ENCODE measurements around the gene GJB2.

GJB2 gene

GRCh38 chr13:20193907-20194631 is 1.3 kb upstream of the GJB2 start:
- in situ Hi-C loops (cut with HindIII; ENCODE audit: low pct_ligation_motif_present, low pct_unique_long_range_greater_than_20kb, low sequenced_read_pairs) = no loop called here
- DNase-seq = no peak

- in situ Hi-C loops (cut with HindIII; ENCODE audit: low pct_ligation_motif_present, low pct_unique_long_range_greater_than_20kb, low sequenced_read_pairs) = no loop called here
Measured at GRCh38 chr13:20193162-20193906, 596 bp upstream of the GJB2 start.

GRCh38 chr13:20192158-20192835 is 441 bp downstream of the GJB2 start:
- peak; percentile 27 for DNase-seq
- in situ Hi-C loops (cut with HindIII; ENCODE audit: low pct_ligation_motif_present, low pct_unique_long_range_greater_than_20kb, low sequenced_read_pairs) = no loop called here

More at GRCh38 chr13:20193162-20193906, 596 bp upstream of the GJB2 start:
- no peak for DNase-seq

- in situ Hi-C loops (cut with HindIII; ENCODE audit: low pct_ligation_motif_present, low pct_unique_long_range_greater_than_20kb, low sequenced_read_pairs) = no loop called here
Measured at GRCh38 chr13:20191311-20192157, 1.2 kb downstream of the GJB2 start.

GRCh38 chr13:20190481-20191310 is 2.0 kb downstream of the GJB2 start:
- peak; percentile 57 for DNase-seq
- in situ Hi-C loops (cut with HindIII; ENCODE audit: low pct_ligation_motif_present, low pct_unique_long_range_greater_than_20kb, low sequenced_read_pairs) = no loop called here

More at GRCh38 chr13:20191311-20192157, 1.2 kb downstream of the GJB2 start:
- peak; percentile 42 for DNase-seq

- in situ Hi-C loops (cut with HindIII; ENCODE audit: low pct_ligation_motif_present, low pct_unique_long_range_greater_than_20kb, low sequenced_read_pairs) = no loop called here
- DNase-seq = no peak
Measured at GRCh38 chr13:20190076-20190475, 2.7 kb downstream of the GJB2 start.

- DNase-seq = no peak
- in situ Hi-C loops (cut with HindIII; ENCODE audit: low pct_ligation_motif_present, low pct_unique_long_range_greater_than_20kb, low sequenced_read_pairs) = no loop called here
Measured at GRCh38 chr13:20188667-20189553, 3.8 kb downstream of the GJB2 start.

- in situ Hi-C loops (cut with HindIII; ENCODE audit: low pct_ligation_motif_present, low pct_unique_long_range_greater_than_20kb, low sequenced_read_pairs) = no loop called here
- no peak for DNase-seq
Measured at GRCh38 chr13:20186771-20187170, 6.0 kb downstream of the GJB2 start.

GRCh38 chr13:20185366-20186056 is 7.2 kb downstream of the GJB2 start:
- DNase-seq = no peak
- in situ Hi-C loops (cut with HindIII; ENCODE audit: low pct_ligation_motif_present, low pct_unique_long_range_greater_than_20kb, low sequenced_read_pairs) = no loop called here

- peak; percentile 70 for DNase-seq
- in situ Hi-C loops (cut with HindIII; ENCODE audit: low pct_ligation_motif_present, low pct_unique_long_range_greater_than_20kb, low sequenced_read_pairs) = no loop called here
Measured at GRCh38 chr13:20182231-20182846, 10.4 kb downstream of the GJB2 start.

- in situ Hi-C loops (cut with HindIII; ENCODE audit: low pct_ligation_motif_present, low pct_unique_long_range_greater_than_20kb, low sequenced_read_pairs) = no loop called here
- no peak for DNase-seq
Measured at GRCh38 chr13:20181188-20181587, 11.6 kb downstream of the GJB2 start.

GRCh38 chr13:20178156-20178555 is 14.6 kb downstream of the GJB2 start:
- no peak for DNase-seq
- in situ Hi-C loops (cut with HindIII; ENCODE audit: low pct_ligation_motif_present, low pct_unique_long_range_greater_than_20kb, low sequenced_read_pairs) = no loop called here

- DNase-seq = no peak
- in situ Hi-C loops (cut with HindIII; ENCODE audit: low pct_ligation_motif_present, low pct_unique_long_range_greater_than_20kb, low sequenced_read_pairs) = no loop called here
Measured at GRCh38 chr13:20177049-20177831, 15.5 kb downstream of the GJB2 start.

- in situ Hi-C loops (cut with HindIII; ENCODE audit: low pct_ligation_motif_present, low pct_unique_long_range_greater_than_20kb, low sequenced_read_pairs) = no loop called here
Measured at GRCh38 chr13:20175907-20176652, 16.7 kb downstream of the GJB2 start.

GRCh38 chr13:20175406-20175794 is 17.3 kb downstream of the GJB2 start:
- no peak for DNase-seq
- in situ Hi-C loops (cut with HindIII; ENCODE audit: low pct_ligation_motif_present, low pct_unique_long_range_greater_than_20kb, low sequenced_read_pairs) = no loop called here

More at GRCh38 chr13:20175907-20176652, 16.7 kb downstream of the GJB2 start:
- no peak for DNase-seq

Data from ACHN (cell line).